Calu3 (cell line): ENCODE data around the gene EXO5. TPM values are rescaled to one million over a fixed set of nuclear protein-coding genes. Genes with fewer than 3 reads are reported as not detected.
"Not testable (repeated sequence)": the region's sequence is repeated elsewhere in the genome, so short reads cannot be mapped to it uniquely, and the experiment has no call there.

ENCODE experiments used
- BruUV-seq: library from RNA; stranded (reverse); fragments of 400-500 nt; replicated peaks from 2 replicates; lab custom pipeline; 2021; lab: Mats Ljungman, UMichigan
- CTCF ChIA-PET: fragments of 300-600 bp; sonication (Branson Sonifier 250); formaldehyde crosslinking; loops from one replicate; lab custom pipeline; 2022; ENCODE audit warnings: antibody characterized with exemption; lab: Charles Lee
- DNase-seq: peaks from one replicate; pipeline ENCODE4 v3.0.0; 2022
- H3K27ac Mint-ChIP-seq: one replicate; pipeline ENCODE4 v1.8.0; 2022; ENCODE audit warnings: mixed read lengths; ENCODE audit not compliant: unreplicated experiment
- H3K27me3 Mint-ChIP-seq: one replicate; pipeline ENCODE4 v1.8.0; 2022; ENCODE audit warnings: mixed read lengths; ENCODE audit not compliant: unreplicated experiment
- H3K36me3 Mint-ChIP-seq: one replicate; pipeline ENCODE4 v1.8.0; 2022; ENCODE audit warnings: mild to moderate bottlenecking, moderate library complexity, mixed read lengths; ENCODE audit not compliant: insufficient read depth, unreplicated experiment
- H3K4me1 Mint-ChIP-seq: one replicate; pipeline ENCODE4 v1.8.0; 2022; ENCODE audit warnings: mild to moderate bottlenecking, low read depth, mixed read lengths; ENCODE audit not compliant: unreplicated experiment
- H3K4me3 Mint-ChIP-seq: one replicate; pipeline ENCODE4 v1.8.0; 2022; ENCODE audit warnings: mild to moderate bottlenecking, low read depth, moderate library complexity, mixed read lengths; ENCODE audit not compliant: unreplicated experiment
- H3K9me3 Mint-ChIP-seq: one replicate; pipeline ENCODE4 v1.8.0; 2022; ENCODE audit warnings: low read depth, mixed read lengths; ENCODE audit not compliant: unreplicated experiment
- CTCF ChIP-seq: fragments of 200-600 bp; IDR thresholded peaks from one replicate; pipeline ENCODE4 v1.8.0; 2022; ENCODE audit warnings: antibody characterized with exemption; ENCODE audit not compliant: unreplicated experiment
- intact Hi-C: fragments of 100-400 bp; cut with micrococcal nuclease; formaldehyde crosslinking; loops from one replicate; pipeline ENCODE4 v1.10.0; 2022; ENCODE audit not compliant: unreplicated experiment
- total RNA-seq: library from RNA; stranded (reverse); gene quantifications from 2 replicates; pipeline ENCODE4 v1.2.3, GENCODE V29; 2022

EXO5 gene
- total RNA-seq, 1 experiment from 2014 or later = 12.2 TPM

GRCh38 chr1:40495315-40495903, 13.2 kb upstream of the EXO5 start:
- intact Hi-C loops = no loop called here
- TF ChIP-seq CTCF = no peak
- Mint-ChIP-seq H3K27ac (no peak overlapping the region), H3K36me3 (peaks cover 18% of the 10 kb centered on the region), H3K9me3 (peaks cover 22% of the 10 kb centered on the region), H3K4me3 (no peak overlapping the region), H3K4me1 (no peaks in the 10 kb centered on the region), H3K27me3 (no peaks in the 10 kb centered on the region)
- no TSS peak for BruUV-seq
- CTCF ChIA-PET = no interaction called here
- no peak for DNase-seq

GRCh38 chr1:40502651-40503050, 5.9 kb upstream of the EXO5 start:
- intact Hi-C loops, DNase-seq, H3K36me3 Mint-ChIP-seq, CTCF ChIA-PET, H3K4me1 Mint-ChIP-seq, H3K27me3 Mint-ChIP-seq, H3K27ac Mint-ChIP-seq, BruUV-seq, H3K4me3 Mint-ChIP-seq: not testable (repeated sequence)
- peaks cover 31% of the 10 kb centered on the region for H3K9me3 Mint-ChIP-seq

GRCh38 chr1:40507973-40508372, 594 bp upstream of the EXO5 start:
- peaks cover 18% of the 10 kb centered on the region for H3K36me3 Mint-ChIP-seq
- BruUV-seq = TSS peak; percentile 76
- CTCF ChIA-PET = interaction anchor here (1.4 kb wide), 1 partner anchor 24 kb away, joined by 3 read pairs; the partner anchor contains the start of gene ZNF684
- intact Hi-C loops = loop anchor here (5.0 kb wide), 1 partner anchor 51 kb away; no protein-coding TSS in a partner anchor
- H3K4me3 Mint-ChIP-seq = peak overlapping the region; percentile 86
- no peak for DNase-seq
- no peak overlapping the region for H3K27ac Mint-ChIP-seq
- no peak for TF ChIP-seq CTCF
- H3K9me3 Mint-ChIP-seq = peaks cover 24% of the 10 kb centered on the region
- H3K4me1 Mint-ChIP-seq = peaks cover 9% of the 10 kb centered on the region
- H3K27me3 Mint-ChIP-seq = no peaks in the 10 kb centered on the region

- Mint-ChIP-seq H3K36me3 (peaks cover 6% of the 10 kb centered on the region), H3K4me1 (no peaks in the 10 kb centered on the region), H3K27me3 (no peaks in the 10 kb centered on the region), H3K4me3 (no peak overlapping the region), H3K27ac (no peak overlapping the region), H3K9me3 (peaks cover 15% of the 10 kb centered on the region)
- DNase-seq = no peak
- BruUV-seq = no TSS peak
- no peak for TF ChIP-seq CTCF
- CTCF ChIA-PET = no interaction called here
- intact Hi-C loops = no loop called here
These were observed 10.9 kb downstream of the EXO5 start for GRCh38 chr1:40519517-40519916.
